RWPE2 (cell line): ENCODE data around the gene NLRP1.

Source experiments
- ATAC-seq: fragments of 200-7000 bp; cut with Tn5 transposase; 3 replicates; pipeline ENCODE4 v1.9.1; 2021; ENCODE audit warnings: low read depth
- DNase-seq: peaks from one replicate; pipeline ENCODE4 v3.0.0-alpha.2; 2020; ENCODE audit warnings: low spot score
- H3K27ac ChIP-seq: fragments of 450-650 bp; 2 replicates; pipeline ENCODE4 v1.5.1; 2017; ENCODE audit warnings: mild to moderate bottlenecking; ENCODE audit not compliant: poor library complexity, severe bottlenecking
- H3K27me3 ChIP-seq: fragments of 250-450 bp; sonication (Bioruptor Pico); 2 replicates; pipeline ENCODE4 v1.5.1; 2021; ENCODE audit warnings: mild to moderate bottlenecking, moderate library complexity; ENCODE audit not compliant: insufficient read depth, poor library complexity, severe bottlenecking
- H3K36me3 ChIP-seq: fragments of 250-450 bp; sonication (Bioruptor Pico); 2 replicates; pipeline ENCODE4 v1.5.1; 2020; ENCODE audit warnings: low read depth, mild to moderate bottlenecking, moderate library complexity
- H3K4me1 ChIP-seq: fragments of 250-450 bp; sonication (Bioruptor Pico); 2 replicates; pipeline ENCODE4 v1.5.1; 2021; ENCODE audit warnings: mild to moderate bottlenecking, moderate library complexity; ENCODE audit not compliant: insufficient read depth, poor library complexity, severe bottlenecking
- H3K4me3 ChIP-seq: fragments of 250-450 bp; sonication (Bioruptor Pico); 2 replicates; pipeline ENCODE4 v1.5.1; 2021; ENCODE audit warnings: mild to moderate bottlenecking, moderate library complexity; ENCODE audit not compliant: severe bottlenecking
- H3K9me3 ChIP-seq: fragments of 250-450 bp; sonication (Bioruptor Pico); 2 replicates; pipeline ENCODE4 v1.5.1; 2021; ENCODE audit warnings: mild to moderate bottlenecking, moderate library complexity; ENCODE audit not compliant: severe bottlenecking
- CTCF ChIP-seq: fragments of 450-650 bp; IDR thresholded peaks from one replicate; pipeline ENCODE4 v1.5.1; 2017; ENCODE audit warnings: mild to moderate bottlenecking, moderate library complexity; ENCODE audit not compliant: poor library complexity, severe bottlenecking

NLRP1 gene

GRCh38 chr17:5618476-5618875, 34.2 kb upstream of the NLRP1 start:
- no peak for DNase-seq
- ATAC-seq = no peak
- no peaks in the 10 kb centered on the region for H3K36me3 ChIP-seq
- peaks cover 12% of the 10 kb centered on the region for H3K27me3 ChIP-seq
- no peaks in the 10 kb centered on the region for H3K4me1 ChIP-seq
- H3K4me3 ChIP-seq = no peak overlapping the region
- no peaks in the 10 kb centered on the region for H3K9me3 ChIP-seq
- TF ChIP-seq CTCF = no peak
- no peak overlapping the region for H3K27ac ChIP-seq

- Histone ChIP-seq H3K4me1 (no peaks in the 10 kb centered on the region), H3K27ac (no peak overlapping the region), H3K27me3 (peaks cover 11% of the 10 kb centered on the region), H3K4me3 (no peak overlapping the region), H3K9me3 (no peaks in the 10 kb centered on the region), H3K36me3 (no peaks in the 10 kb centered on the region)
- no peak for ATAC-seq
- no peak for DNase-seq
- TF ChIP-seq CTCF = no peak
These were observed 31.2 kb upstream of the NLRP1 start for GRCh38 chr17:5615476-5615875.

- ATAC-seq (no peak), DNase-seq (no peak)
- Histone ChIP-seq H3K4me1 (no peaks in the 10 kb centered on the region), H3K27me3 (peaks cover 4% of the 10 kb centered on the region), H3K9me3 (no peaks in the 10 kb centered on the region), H3K36me3 (no peaks in the 10 kb centered on the region), H3K4me3 (no peak overlapping the region), H3K27ac (no peak overlapping the region)
- no peak for TF ChIP-seq CTCF
These were observed 26.6 kb upstream of the NLRP1 start for GRCh38 chr17:5610956-5611355.

GRCh38 chr17:5608399-5609112, 24.2 kb upstream of the NLRP1 start:
- DNase-seq (no peak), ATAC-seq (no peak)
- Histone ChIP-seq H3K27ac (no peak overlapping the region), H3K4me3 (no peak overlapping the region), H3K9me3 (no peaks in the 10 kb centered on the region), H3K4me1 (no peaks in the 10 kb centered on the region), H3K27me3 (peaks cover 4% of the 10 kb centered on the region), H3K36me3 (no peaks in the 10 kb centered on the region)
- no peak for TF ChIP-seq CTCF

- Histone ChIP-seq H3K4me1 (no peaks in the 10 kb centered on the region), H3K27me3 (peaks cover 4% of the 10 kb centered on the region)
- no peak for TF ChIP-seq CTCF
These were observed 23.6 kb upstream of the NLRP1 start for GRCh38 chr17:5607946-5608345.

More at GRCh38 chr17:5607946-5608345, 23.6 kb upstream of the NLRP1 start:
- Histone ChIP-seq H3K4me3 (no peak overlapping the region), H3K36me3 (no peaks in the 10 kb centered on the region), H3K9me3 (no peaks in the 10 kb centered on the region), H3K27ac (no peak overlapping the region)
- no peak for DNase-seq
- no peak for ATAC-seq
